Activated CD4-positive, alpha-beta T cell treated with anti-CD3 and anti-CD28 coated beads, Interleukin-2, amount 10 ng/mL, durations not matched to agents 24 days and 14 days (primary cell): ENCODE data around the gene MFSD6. TPM values are rescaled to one million over a fixed set of nuclear protein-coding genes. Genes with fewer than 3 reads are reported as not detected.

Experiments used
- DNase-seq: peaks from one replicate; pipeline ENCODE4 v3.0.0; 2022
- H3K27ac Mint-ChIP-seq: one replicate; pipeline ENCODE4 v1.8.0; 2022; ENCODE audit warnings: mild to moderate bottlenecking, mixed read lengths
- H3K27me3 Mint-ChIP-seq: one replicate; pipeline ENCODE4 v1.8.0; 2022; ENCODE audit warnings: mixed read lengths
- H3K36me3 Mint-ChIP-seq: one replicate; pipeline ENCODE4 v1.8.0; 2022; ENCODE audit warnings: low read depth, mild to moderate bottlenecking, mixed read lengths
- H3K4me1 Mint-ChIP-seq: one replicate; pipeline ENCODE4 v1.8.0; 2021; ENCODE audit warnings: mixed read lengths
- H3K4me3 Mint-ChIP-seq: one replicate; pipeline ENCODE4 v1.8.0; 2022; ENCODE audit warnings: mild to moderate bottlenecking, moderate library complexity, mixed read lengths
- H3K9me3 Mint-ChIP-seq: one replicate; pipeline ENCODE4 v1.8.0; 2021; ENCODE audit warnings: mixed read lengths
- intact Hi-C: fragments of 100-400 bp; cut with micrococcal nuclease; formaldehyde crosslinking; loops from one replicate; pipeline ENCODE4 v1.15.1; 2023
- total RNA-seq: library from RNA; stranded (reverse); gene quantifications from 2 replicates; pipeline ENCODE4 v1.2.3, GENCODE V29; 2022

Gene MFSD6
- total RNA-seq, 1 donor from 2014 or later, result 44.6 TPM

GRCh38 chr2:190432567-190433231 is 24.5 kb downstream of the MFSD6 start:
- Mint-ChIP-seq H3K4me3 (peak overlapping the region; percentile 0), H3K36me3 (peaks cover 52% of the 10 kb centered on the region), H3K4me1 (peaks cover 43% of the 10 kb centered on the region), H3K27ac (no peak overlapping the region), H3K9me3 (peaks cover 4% of the 10 kb centered on the region), H3K27me3 (no peaks in the 10 kb centered on the region)
- DNase-seq, result no peak
- intact Hi-C loops, result loop anchor here (1.0 to 2.0 kb wide), 2 partner anchors 16 to 28 kb away; no protein-coding TSS in a partner anchor

GRCh38 chr2:190435031-190435670 is 27.0 kb downstream of the MFSD6 start:
- intact Hi-C loops, result no loop called here
- Mint-ChIP-seq H3K9me3 (peaks cover 4% of the 10 kb centered on the region), H3K27me3 (no peaks in the 10 kb centered on the region), H3K36me3 (peaks cover 60% of the 10 kb centered on the region), H3K4me3 (peak overlapping the region; percentile 29), H3K4me1 (peaks cover 47% of the 10 kb centered on the region), H3K27ac (peak overlapping the region; percentile 19)
- DNase-seq, result no peak

GRCh38 chr2:190436557-190436956 is 28.4 kb downstream of the MFSD6 start:
- H3K27me3 Mint-ChIP-seq, result no peaks in the 10 kb centered on the region
- peaks cover 53% of the 10 kb centered on the region for H3K4me1 Mint-ChIP-seq
- H3K27ac Mint-ChIP-seq, result peak overlapping the region; percentile 57
- no peak overlapping the region for H3K4me3 Mint-ChIP-seq
- H3K36me3 Mint-ChIP-seq, result peaks cover 56% of the 10 kb centered on the region
- peaks cover 4% of the 10 kb centered on the region for H3K9me3 Mint-ChIP-seq
- peak; percentile 60 for DNase-seq
- intact Hi-C loops, result no loop called here

DNA sequence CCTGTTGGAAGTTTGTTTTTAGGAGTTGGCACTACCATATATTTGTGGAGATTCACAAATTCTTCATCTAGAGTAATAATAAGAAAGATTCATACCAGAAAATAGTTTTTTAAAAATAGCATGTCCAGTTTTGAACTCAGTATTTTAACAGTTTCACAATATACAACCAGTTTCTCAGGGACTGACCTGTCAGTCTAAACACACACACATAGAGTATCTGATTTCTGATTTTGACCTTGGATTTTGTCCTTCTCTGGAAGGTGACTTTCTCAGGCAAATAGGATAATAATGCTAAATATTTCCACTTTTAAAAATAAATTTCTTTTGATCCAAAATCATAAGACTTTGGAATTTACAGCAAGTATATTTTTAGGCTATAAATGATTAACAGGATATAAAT is 32.0 kb downstream of the MFSD6 start:
- no peaks in the 10 kb centered on the region for H3K27me3 Mint-ChIP-seq
- H3K27ac Mint-ChIP-seq, result no peak overlapping the region
- H3K4me1 Mint-ChIP-seq, result peaks cover 46% of the 10 kb centered on the region
- H3K9me3 Mint-ChIP-seq, result peaks cover 4% of the 10 kb centered on the region
- H3K4me3 Mint-ChIP-seq, result no peak overlapping the region
- peaks cover 51% of the 10 kb centered on the region for H3K36me3 Mint-ChIP-seq
- no peak for DNase-seq
- intact Hi-C loops, result no loop called here

- H3K27ac Mint-ChIP-seq, result no peak overlapping the region
- H3K9me3 Mint-ChIP-seq, result peaks cover under 1% of the 10 kb centered on the region
- no peak overlapping the region for H3K4me3 Mint-ChIP-seq
- H3K27me3 Mint-ChIP-seq, result no peaks in the 10 kb centered on the region
- H3K4me1 Mint-ChIP-seq, result peaks cover 34% of the 10 kb centered on the region
- peaks cover 40% of the 10 kb centered on the region for H3K36me3 Mint-ChIP-seq
- no peak for DNase-seq
- intact Hi-C loops, result no loop called here
Observed at GRCh38 chr2:190441564-190441963, 33.4 kb downstream of the MFSD6 start.

DNA sequence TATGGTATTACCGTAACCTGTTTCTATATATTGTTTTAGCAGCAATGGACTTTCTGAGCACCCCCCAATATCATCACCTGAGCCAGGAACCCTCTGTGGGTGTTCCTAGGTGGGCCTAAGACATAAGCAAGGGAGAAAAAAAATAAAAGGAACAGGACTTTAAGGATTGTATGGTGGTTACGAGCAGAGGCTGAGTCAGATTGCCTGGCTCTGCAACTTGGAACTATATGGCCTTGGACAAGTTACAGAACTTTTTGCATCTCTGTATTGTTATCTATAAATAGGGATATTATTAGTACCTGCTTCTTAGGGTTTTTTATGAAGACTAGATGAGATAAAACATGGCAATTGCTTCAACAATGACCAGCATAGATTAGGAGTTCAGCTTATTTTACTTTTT is 34.9 kb downstream of the MFSD6 start:
- H3K9me3 Mint-ChIP-seq, result peaks cover under 1% of the 10 kb centered on the region
- H3K4me1 Mint-ChIP-seq, result peaks cover 32% of the 10 kb centered on the region
- no peak overlapping the region for H3K4me3 Mint-ChIP-seq
- H3K36me3 Mint-ChIP-seq, result peaks cover 25% of the 10 kb centered on the region
- DNase-seq, result no peak
- no peak overlapping the region for H3K27ac Mint-ChIP-seq
- intact Hi-C loops, result no loop called here
- H3K27me3 Mint-ChIP-seq, result no peaks in the 10 kb centered on the region

DNA sequence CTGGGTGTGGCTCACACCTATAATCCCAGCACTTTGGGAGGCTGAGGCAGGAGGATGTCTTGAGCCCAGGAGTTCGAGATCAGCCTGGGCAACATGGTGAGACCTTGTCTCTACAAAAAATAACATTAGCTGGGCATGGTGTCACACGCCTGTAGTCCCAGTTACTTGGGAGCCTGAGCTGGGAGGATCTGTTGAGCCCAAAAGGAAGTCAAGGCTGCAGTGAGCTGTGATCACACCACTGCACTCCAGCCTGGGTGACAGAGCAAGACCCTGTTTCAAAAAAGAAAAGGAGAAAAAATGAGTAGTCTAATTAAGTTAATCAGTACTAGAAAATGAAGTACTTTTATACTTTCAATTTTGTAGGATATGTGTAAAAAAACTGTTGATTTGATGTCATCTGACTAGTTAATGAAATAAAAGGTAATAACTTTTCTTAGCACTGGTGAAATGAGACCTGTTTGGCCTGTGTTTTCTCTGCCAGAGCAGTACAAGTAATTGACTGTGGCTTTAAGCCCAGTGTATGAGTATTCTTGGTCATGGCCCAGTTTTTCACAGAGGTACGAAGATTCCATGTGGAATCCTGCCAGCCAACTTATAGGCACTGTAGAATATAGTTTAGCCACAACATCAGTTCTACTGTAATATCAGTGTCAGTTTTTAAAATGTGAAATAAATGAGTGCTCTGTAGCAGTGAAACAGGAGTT is 35.8 kb downstream of the MFSD6 start:
- DNase-seq, result no peak
- Mint-ChIP-seq H3K27me3 (no peaks in the 10 kb centered on the region), H3K27ac (no peak overlapping the region), H3K9me3 (peaks cover 4% of the 10 kb centered on the region), H3K36me3 (peaks cover 21% of the 10 kb centered on the region), H3K4me3 (no peak overlapping the region), H3K4me1 (peaks cover 32% of the 10 kb centered on the region)
- intact Hi-C loops, result no loop called here

GRCh38 chr2:190444976-190445375 is 36.8 kb downstream of the MFSD6 start:
- Mint-ChIP-seq H3K27ac (no peak overlapping the region), H3K9me3 (peaks cover 4% of the 10 kb centered on the region), H3K4me3 (no peak overlapping the region), H3K27me3 (no peaks in the 10 kb centered on the region), H3K4me1 (peaks cover 28% of the 10 kb centered on the region), H3K36me3 (peaks cover 16% of the 10 kb centered on the region)
- DNase-seq, result no peak
- intact Hi-C loops, result no loop called here

DNA sequence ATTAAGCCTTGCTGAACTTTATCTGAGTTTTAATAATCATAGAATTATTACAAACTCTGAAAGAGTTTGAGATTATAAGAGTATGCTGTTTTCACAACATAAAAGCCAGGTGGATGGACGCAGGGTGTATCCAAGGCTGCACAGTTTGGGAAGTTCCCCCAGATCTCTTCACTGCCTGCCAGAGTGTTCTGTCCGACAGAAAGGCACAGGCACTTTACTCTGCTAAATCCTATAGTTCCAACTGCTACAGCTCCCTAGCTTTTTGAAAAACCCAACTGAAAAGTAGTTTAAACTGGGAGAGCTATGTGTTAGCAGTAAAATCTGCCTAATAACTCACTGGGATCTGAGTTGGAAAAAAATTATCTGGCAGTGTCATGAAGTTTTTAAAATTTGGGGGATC is 38.0 kb downstream of the MFSD6 start:
- Mint-ChIP-seq H3K27ac (no peak overlapping the region), H3K9me3 (peaks cover 4% of the 10 kb centered on the region), H3K4me1 (peaks cover 29% of the 10 kb centered on the region), H3K36me3 (peaks cover 19% of the 10 kb centered on the region), H3K4me3 (no peak overlapping the region), H3K27me3 (no peaks in the 10 kb centered on the region)
- intact Hi-C loops, result no loop called here
- DNase-seq, result no peak

GRCh38 chr2:190446750-190447516 is 38.8 kb downstream of the MFSD6 start:
- no peak overlapping the region for H3K27ac Mint-ChIP-seq
- intact Hi-C loops, result no loop called here
- no peak overlapping the region for H3K4me3 Mint-ChIP-seq
- peaks cover 4% of the 10 kb centered on the region for H3K9me3 Mint-ChIP-seq
- peaks cover 24% of the 10 kb centered on the region for H3K36me3 Mint-ChIP-seq
- DNase-seq, result no peak
- no peaks in the 10 kb centered on the region for H3K27me3 Mint-ChIP-seq
- H3K4me1 Mint-ChIP-seq, result peaks cover 29% of the 10 kb centered on the region

GRCh38 chr2:190447766-190448165 is 39.6 kb downstream of the MFSD6 start:
- intact Hi-C loops, result no loop called here
- Mint-ChIP-seq H3K36me3 (peaks cover 20% of the 10 kb centered on the region), H3K27me3 (no peaks in the 10 kb centered on the region), H3K9me3 (peaks cover 4% of the 10 kb centered on the region), H3K4me3 (no peak overlapping the region), H3K4me1 (peaks cover 29% of the 10 kb centered on the region), H3K27ac (no peak overlapping the region)
- no peak for DNase-seq

- DNase-seq, result no peak
- Mint-ChIP-seq H3K9me3 (peaks cover 4% of the 10 kb centered on the region), H3K4me3 (no peak overlapping the region), H3K4me1 (peaks cover 19% of the 10 kb centered on the region), H3K36me3 (peaks cover 31% of the 10 kb centered on the region), H3K27ac (no peak overlapping the region), H3K27me3 (no peaks in the 10 kb centered on the region)
- intact Hi-C loops, result no loop called here
Observed at GRCh38 chr2:190449925-190450324, 41.8 kb downstream of the MFSD6 start.

DNA sequence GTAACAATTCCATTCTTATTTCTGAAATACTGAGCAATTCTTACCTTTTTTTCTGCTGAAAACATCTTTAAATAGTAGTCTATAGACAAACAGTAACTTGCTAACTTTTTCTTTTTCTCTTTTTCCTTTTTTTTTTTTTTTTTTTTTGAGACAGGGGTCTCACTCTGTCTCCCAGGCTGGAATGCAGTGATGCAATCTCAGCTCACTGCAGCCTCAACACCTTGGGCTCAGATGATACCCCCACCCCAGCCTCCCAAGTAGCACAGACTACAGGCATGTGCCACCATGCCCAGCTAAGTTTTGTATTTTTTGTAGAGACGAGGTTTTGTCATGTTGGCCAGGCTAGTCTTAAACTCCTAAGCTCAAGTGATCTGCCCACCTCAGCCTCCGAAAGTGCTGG is 42.2 kb downstream of the MFSD6 start:
- intact Hi-C loops, result no loop called here
- no peak overlapping the region for H3K27ac Mint-ChIP-seq
- DNase-seq, result no peak
- H3K4me3 Mint-ChIP-seq, result no peak overlapping the region
- H3K4me1 Mint-ChIP-seq, result peaks cover 18% of the 10 kb centered on the region
- peaks cover 4% of the 10 kb centered on the region for H3K9me3 Mint-ChIP-seq
- H3K36me3 Mint-ChIP-seq, result peaks cover 33% of the 10 kb centered on the region
- no peaks in the 10 kb centered on the region for H3K27me3 Mint-ChIP-seq
